ENCODE data around the gene SDK1.

DNA sequence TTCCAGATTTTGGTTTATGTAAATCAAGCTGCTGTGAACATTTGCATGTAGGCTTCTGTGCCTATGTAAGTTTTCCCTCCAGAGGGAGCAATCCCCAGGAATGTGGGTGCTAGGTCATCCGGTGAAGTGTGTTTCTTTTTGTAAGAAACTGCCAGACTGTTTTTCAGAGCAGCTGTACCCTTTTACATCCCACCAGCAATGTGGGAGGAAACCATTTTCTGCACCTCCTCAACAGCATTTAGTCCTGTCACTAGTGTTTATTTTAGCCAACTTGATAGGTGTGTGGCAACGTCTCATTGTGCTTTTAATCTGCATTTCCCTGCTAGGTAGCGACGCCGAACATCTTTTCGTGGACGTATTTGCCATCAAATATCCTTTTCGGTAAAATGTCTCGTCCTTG lies 985.3 kb downstream of the SDK1 start:
- TF ChIP-seq POLR2A (IDR thresholded peaks at IDR 0.05; ENCODE audit: low read length) (no peak), GATA1 (IDR thresholded peaks at IDR 0.05; ENCODE audit: low read depth, low read length) (no peak)
